GM18499 (cell line): ENCODE measurements around the gene CNTNAP1.

Source experiments
- ATAC-seq: cut with Tn5 transposase; IDR thresholded peaks from one replicate; pipeline ENCODE4 v1.9.1; 2021; ENCODE audit warnings: moderate number of reproducible peaks; ENCODE audit not compliant: insufficient read depth, unreplicated experiment

CNTNAP1 gene

GRCh38 chr17:42669977-42670788 is 12.1 kb upstream of the CNTNAP1 start:
- ATAC-seq = no peak

- ATAC-seq = no peak
Observed at GRCh38 chr17:42670789-42671657, 11.3 kb upstream of the CNTNAP1 start.

- no peak for ATAC-seq
Observed at GRCh38 chr17:42672038-42672437, 10.3 kb upstream of the CNTNAP1 start.

- ATAC-seq = no peak
Observed at GRCh38 chr17:42673266-42673884, 9.0 kb upstream of the CNTNAP1 start.

- ATAC-seq = no peak
Observed at GRCh38 chr17:42673885-42674754, 8.2 kb upstream of the CNTNAP1 start.

DNA sequence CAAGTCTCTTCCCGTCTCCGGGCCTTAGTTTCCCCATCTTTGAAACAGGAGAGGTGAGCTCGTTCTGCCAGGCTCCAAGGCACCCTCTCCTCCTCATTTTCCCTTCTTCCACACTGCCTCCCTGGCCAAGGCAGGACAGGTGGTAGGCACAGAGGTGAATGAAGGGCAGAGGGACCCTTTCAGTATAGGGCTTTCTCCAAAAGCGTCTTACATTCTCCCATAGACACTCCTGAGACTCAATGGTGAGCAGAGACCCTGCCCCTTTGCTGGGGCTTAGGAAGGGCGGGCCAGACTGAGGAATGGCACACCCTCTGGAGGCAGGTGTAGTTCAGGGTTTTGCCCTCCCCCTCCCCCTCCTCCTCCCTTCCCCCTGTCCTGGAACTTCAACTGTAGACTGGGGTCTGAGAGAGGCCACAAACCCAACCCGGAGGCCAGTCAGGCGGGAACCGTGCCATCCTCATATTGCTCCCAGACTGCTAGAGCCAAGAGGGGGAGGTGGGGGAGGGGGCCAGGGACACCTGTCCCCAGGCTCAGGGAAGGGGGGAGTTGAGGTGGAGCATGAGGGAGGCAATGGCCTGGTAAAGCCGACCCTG is 7.5 kb upstream of the CNTNAP1 start:
- ATAC-seq = no peak

- no peak for ATAC-seq
Observed at GRCh38 chr17:42675348-42675964, 6.9 kb upstream of the CNTNAP1 start.

DNA sequence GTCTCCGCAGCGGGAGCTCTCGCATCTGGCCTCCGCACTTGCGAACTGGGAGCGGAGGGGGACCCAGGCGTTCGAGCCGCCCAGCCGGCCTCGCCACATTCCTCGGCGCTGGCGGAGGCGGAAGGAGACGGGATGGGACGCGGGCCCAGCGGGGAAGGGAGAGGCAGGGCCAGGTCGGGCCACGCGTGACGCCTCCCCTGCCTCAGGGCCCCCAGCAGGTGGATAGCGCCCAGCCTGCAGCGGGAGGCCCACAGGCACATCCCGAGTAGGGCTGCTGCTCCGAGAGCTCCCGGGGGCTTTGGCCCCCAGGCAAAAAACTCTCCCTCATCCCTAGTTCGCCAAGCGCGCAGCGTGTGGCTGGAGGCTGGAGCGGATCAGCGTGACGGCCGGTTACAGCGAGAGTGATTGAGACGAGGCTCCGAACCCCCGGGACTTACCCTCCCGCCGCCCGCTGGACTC is 6.3 kb upstream of the CNTNAP1 start:
- no peak for ATAC-seq

DNA sequence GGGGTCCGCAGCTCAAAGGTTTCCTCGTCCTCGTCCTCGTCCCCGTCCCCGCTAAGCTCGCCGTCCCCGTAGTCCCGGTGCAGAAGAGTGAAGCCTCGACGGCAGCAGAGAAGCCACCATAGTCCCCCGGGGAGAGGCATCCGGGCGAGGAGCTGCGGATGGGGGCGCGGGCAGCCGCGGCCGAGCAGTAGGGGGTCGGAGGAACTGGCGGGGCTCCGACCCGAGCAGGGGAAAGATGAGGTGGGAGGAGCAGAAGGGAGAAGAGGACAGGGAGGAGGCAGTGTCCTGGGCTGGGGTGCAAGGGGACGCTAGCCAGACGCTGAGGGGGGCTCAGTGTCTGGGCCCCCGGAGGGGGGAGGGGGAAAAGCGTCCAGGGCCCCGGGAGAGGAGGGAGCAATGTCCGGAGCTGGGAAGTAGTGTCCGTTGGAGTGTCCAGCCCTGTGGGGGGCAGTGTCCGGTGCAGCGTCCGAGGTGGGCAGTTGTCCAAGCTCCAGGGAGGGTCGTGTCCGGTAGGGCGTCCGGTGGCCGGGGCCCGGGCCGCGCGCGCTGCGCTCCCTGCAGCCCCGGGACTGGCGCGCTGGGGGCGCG is 5.8 kb upstream of the CNTNAP1 start, which contains the start of gene PLEKHH3:
Gene PLEKHH3 (minus strand): TSS at position 571 of the 588 bp plus-strand sequence. CDS start 431 bp downstream, at position 140.
- ATAC-seq = no peak

DNA sequence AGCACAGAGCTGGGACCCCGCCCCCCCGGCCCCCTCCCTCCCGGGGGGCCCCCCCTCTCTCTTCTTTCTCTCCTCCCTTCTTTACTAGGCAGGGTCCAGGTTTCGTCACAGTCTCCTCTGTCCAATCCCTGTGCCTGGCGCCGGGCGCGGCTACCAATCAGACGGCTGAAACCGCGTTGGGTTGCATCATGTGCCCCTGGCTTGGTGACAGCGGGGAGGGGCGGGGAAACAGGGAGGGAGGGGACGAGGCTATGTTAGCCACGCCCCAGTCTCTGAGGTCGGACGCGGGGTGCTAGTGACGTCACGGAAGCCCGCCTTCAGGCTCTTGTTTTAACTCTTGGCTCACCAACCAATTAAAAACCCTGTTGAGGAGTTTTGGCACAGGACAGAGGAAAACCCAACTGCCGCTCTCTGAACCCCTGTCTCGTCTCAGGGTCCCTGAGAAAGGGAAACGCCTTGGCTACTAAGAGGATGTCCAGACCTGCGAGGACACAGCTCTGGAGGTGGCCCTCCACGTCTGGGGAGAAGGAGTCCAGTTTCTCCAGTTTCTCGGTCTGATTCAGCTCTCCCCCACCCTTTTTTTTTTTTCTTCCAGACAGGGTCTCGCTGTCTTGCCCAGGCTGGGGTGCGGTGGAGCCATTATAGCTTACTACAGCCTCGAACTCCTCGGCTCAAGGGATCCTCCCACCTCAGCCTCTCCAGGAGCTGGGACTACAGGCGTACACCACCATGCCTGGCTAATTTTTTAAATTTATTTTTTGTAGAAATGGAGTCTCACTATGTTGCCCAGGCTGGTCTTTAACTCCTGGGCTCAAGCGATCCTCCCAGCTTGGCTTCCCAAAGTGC is 5.1 kb upstream of the CNTNAP1 start:
- no peak for ATAC-seq

DNA sequence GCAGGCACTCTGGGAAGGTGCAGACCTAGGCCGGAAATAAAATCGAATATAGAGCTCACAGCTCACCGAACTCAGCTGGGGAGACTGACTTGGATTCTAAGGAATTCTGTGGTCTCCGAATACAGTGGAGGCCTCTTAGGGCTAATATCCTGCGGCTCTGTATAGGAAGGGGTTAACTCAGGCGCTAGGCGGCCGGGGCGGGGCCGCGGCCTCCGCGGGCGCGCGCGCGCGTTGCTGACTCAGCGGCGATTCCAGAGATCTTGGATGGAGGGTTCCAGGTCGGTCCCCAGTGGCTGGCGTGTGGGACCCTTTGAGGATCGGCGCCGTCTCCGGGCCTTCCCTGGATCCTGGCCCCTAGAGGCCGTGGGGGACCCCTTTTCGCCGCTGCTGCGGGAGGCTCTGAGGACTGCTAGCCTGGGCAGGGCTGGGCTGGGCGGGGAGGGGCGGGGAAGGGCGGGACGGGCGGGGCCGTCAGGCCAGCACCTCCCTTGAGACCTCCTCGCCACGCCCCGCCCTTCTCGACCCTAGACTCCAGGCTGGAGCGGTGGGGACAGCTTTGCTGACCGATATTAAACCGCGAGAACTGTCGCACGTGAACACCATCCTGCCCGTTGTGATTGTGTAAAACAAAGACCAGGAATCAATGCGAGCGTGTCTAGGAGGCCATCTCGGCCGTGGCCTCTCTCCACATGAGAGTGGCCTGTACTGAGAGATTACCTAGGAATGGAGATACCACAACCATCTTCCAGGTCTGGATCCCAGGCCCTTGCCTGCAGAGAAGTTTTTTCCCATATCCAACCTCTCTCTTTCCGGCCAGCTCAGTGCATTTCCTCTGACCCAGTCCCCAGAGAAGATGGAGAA is 4.2 kb upstream of the CNTNAP1 start:
- ATAC-seq = no peak

DNA sequence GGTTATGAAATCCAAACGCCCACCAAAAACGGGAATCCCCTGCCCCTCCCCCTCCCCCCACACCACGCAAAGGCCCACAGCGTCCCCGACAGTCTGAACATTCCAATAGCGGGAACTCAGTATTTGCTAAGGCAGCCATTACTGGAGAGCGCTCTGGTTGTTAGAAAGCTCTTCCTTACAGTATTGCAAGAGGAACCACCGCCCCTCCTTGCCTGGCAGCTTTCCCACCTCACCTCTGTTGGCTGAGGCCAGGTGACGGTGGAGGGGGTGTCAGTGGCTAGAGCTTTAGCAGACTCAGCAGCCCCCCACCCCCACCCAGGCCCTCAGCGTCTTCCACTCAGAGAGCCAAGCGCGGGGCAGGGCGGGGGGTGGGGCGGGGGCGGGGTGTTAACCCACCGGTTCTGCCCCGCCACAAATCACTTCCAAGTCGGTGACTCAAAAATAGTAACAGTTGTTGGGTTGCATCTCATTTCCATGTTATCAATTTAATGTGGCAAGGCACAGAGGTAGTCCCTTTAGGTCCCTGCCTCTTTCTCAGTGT is 3.3 kb upstream of the CNTNAP1 start:
- ATAC-seq = no peak

DNA sequence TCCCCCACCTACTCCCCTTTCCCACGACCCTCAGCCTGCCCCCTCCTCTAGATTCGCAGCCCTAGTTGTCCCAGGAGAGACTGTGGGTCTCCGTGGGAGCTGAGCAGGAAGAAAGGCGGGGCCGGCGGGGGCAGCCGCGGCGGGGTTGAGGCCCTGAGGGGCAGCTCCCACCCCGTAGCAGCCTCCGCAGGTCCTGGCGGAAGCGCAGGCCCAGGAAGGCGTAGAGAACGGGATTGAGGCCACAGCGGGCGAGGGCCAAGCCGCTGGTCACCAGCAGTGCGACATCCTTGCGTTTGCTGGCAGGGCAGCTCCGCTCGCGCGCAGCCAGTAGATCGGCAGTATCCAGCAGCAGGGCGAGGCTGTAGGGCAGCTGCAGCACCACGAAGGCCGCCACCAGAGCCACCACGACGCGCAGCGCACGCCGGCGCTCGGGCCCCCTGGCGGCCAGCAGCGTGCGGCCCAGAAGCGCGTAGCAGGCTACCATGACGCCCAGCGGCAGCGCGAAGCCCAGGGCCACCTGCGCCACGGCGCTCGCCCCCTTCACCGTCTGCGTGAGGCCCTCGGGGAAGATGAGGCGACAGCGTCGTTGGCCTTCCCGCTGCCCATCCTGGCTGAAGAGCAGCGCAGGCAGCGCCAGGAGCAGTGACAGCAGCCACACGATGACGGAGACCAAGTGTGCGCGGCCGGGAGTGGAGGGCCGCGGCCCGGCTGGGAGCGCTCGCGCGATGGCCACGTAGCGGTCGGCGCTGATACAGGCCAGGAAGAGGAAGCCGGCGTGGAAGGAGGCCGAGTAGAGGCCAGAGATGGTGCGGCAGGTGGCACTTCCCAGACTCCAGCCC is 2.6 kb upstream of the CNTNAP1 start:
- no peak for ATAC-seq

- no peak for ATAC-seq
Observed at GRCh38 chr17:42680331-42680808, 2.0 kb upstream of the CNTNAP1 start.

DNA sequence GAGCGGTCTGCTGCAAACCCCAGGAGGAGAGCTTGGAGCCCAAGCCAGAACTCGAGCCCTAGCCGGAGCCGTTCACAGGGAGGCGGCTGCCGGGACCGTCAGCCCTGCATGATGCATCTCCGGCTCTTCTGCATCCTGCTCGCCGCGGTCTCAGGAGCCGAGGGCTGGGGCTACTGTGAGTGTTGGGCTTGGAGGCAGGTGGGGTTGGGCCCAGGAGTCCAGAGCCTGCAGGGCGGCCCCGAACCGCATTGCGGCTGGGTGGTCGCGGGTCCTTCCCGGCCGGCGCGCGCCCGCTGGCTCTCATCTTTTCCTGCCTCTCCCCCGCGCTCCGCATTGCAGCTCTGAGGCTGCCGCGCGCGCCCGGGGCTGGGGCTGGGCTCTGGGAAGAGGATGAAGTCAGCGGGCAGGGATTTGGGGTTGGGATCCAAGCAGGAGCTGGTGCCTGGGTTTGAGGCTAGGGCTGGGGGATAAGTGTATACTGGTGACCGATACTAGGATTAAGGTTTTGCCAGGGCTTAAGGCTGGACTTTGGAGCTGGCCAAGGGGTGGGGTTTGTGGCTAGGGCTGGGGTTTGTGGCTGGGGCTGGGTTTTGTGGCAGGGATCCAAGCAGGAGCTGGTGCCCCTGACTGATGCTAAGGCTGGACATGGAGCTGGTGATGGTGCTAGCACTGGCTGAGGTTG is 532 bp downstream of the CNTNAP1 start:
- ATAC-seq = no peak
